Type B pancreatic cell (in vitro differentiated cells): ENCODE data around the gene UBE2G2. TPM values are rescaled to one million over a fixed set of nuclear protein-coding genes. Genes with fewer than 3 reads are reported as not detected.

ENCODE experiments used
- DNase-seq: peaks from one replicate; pipeline ENCODE4 v3.0.0; 2021; ENCODE audit warnings: mixed read lengths; ENCODE audit not compliant: unreplicated experiment; ENCODE audit errors: extremely low spot score
- H3K27ac Mint-ChIP-seq: 2 replicates; pipeline ENCODE4 v1.8.0; 2021; ENCODE audit warnings: mild to moderate bottlenecking, mixed read lengths
- H3K27me3 Mint-ChIP-seq: 2 replicates; pipeline ENCODE4 v1.8.0; 2021; ENCODE audit warnings: mixed read lengths
- H3K36me3 Mint-ChIP-seq: 2 replicates; pipeline ENCODE4 v1.8.0; 2021; ENCODE audit warnings: mixed read lengths
- H3K4me1 Mint-ChIP-seq: one replicate; pipeline ENCODE4 v1.8.0; 2021; ENCODE audit warnings: mixed read lengths; ENCODE audit not compliant: unreplicated experiment
- H3K4me3 Mint-ChIP-seq: 2 replicates; pipeline ENCODE4 v1.8.0; 2021; ENCODE audit warnings: mild to moderate bottlenecking, mixed read lengths
- H3K9me3 Mint-ChIP-seq: 2 replicates; pipeline ENCODE4 v1.8.0; 2021; ENCODE audit warnings: mixed read lengths
- CTCF ChIP-seq: fragments of 200-600 bp; sonication (generic); conservative IDR thresholded peaks from 2 replicates; pipeline ENCODE4 v1.5.0; 2021; ENCODE audit warnings: antibody characterized with exemption, mild to moderate bottlenecking
- total RNA-seq: library from RNA; stranded (reverse); gene quantifications from 2 replicates; pipeline ENCODE4 v1.2.1, GENCODE V29; 2021; ENCODE audit warnings: low replicate concordance

UBE2G2 gene
- total RNA-seq, 1 donor from 2014 or later, result 92.4 TPM

- Mint-ChIP-seq H3K27ac (no peak overlapping the region), H3K9me3 (no peaks in the 10 kb centered on the region), H3K4me3 (no peak overlapping the region), H3K36me3 (no peaks in the 10 kb centered on the region), H3K27me3 (peaks cover 2% of the 10 kb centered on the region), H3K4me1 (peaks cover 6% of the 10 kb centered on the region)
- DNase-seq, result peak; percentile 53
- no peak for TF ChIP-seq CTCF
Observed at GRCh38 chr21:44760376-44760775, 41.2 kb downstream of the UBE2G2 start.

DNA sequence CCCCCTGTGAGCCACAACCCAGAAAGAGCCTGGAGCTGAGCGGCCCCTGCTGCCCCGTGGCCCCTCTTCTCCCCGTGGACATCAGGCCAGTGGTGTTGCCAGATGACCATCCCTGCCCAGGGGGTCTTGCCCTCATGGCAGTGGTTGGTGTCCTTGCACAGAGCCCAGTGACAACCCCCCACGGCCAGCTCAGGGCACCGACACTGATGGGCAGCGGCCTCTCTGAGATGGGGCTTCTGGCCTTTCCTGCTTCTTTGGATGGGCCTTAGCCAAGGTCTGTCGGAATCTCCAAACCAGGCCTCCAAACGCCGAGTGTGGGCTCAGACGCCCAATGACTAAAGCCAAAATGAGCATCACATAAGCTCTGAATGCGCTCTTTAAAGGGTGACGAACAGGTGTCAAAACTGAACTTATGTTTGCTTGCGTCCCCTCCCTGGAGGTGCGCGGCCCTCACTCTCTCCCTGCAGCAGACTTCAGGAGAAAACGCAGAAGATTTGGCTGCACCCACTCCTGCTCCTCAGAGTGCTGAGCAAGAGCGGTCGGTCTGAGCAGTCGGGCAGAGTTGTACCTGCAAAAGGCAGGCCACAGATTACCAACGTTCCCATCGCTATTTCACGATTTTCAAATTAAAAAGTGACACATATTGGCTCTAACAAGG is 41.9 kb downstream of the UBE2G2 start:
- DNase-seq, result peak; percentile 55
- Mint-ChIP-seq H3K27ac (no peak overlapping the region), H3K4me1 (peaks cover 4% of the 10 kb centered on the region), H3K36me3 (no peaks in the 10 kb centered on the region), H3K9me3 (no peaks in the 10 kb centered on the region), H3K27me3 (no peaks in the 10 kb centered on the region), H3K4me3 (no peak overlapping the region)
- TF ChIP-seq CTCF, result no peak

DNA sequence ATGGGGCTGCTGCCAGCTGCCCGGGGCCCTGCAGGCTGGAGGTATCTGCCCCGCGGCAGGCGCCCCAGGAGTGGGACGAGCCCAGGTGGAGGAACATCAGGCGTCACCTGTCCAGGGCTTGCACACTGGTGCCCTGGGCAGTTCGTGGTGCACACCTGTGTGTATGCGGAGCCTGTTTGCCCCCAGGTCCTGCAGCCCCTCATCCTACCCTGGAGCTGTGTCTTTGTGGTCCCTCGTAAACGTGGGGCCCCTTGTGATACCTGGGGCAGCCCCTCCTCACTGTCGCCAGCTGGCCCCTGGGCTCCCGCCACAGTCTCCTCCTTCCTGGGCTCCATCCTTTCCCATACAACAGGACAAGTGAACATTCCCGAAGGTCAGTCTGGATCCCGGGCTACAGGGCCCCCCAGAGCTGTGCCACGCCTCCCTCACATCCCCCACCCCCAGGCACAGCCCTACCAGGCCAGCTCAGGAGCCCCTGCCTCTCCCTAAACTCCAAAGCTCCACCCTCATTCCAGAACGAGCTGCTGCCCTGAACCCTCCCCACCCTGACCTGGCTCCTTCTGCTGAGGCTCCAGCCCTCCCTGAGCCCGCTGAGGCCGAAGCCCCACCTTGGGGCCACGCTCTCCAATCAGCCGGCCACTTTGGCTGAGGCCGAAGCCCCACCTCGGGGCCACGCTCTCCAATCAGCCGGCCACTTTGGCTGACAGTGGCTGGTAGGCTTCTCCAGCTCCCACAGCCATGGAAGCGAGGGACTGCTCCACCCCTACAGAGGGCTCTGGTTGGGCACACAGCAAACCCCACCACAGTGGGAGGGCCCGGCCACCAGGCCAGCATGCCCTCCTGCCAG is 42.6 kb downstream of the UBE2G2 start:
- no peak overlapping the region for H3K4me3 Mint-ChIP-seq
- peak; percentile 58 for DNase-seq
- H3K36me3 Mint-ChIP-seq, result no peaks in the 10 kb centered on the region

DNA sequence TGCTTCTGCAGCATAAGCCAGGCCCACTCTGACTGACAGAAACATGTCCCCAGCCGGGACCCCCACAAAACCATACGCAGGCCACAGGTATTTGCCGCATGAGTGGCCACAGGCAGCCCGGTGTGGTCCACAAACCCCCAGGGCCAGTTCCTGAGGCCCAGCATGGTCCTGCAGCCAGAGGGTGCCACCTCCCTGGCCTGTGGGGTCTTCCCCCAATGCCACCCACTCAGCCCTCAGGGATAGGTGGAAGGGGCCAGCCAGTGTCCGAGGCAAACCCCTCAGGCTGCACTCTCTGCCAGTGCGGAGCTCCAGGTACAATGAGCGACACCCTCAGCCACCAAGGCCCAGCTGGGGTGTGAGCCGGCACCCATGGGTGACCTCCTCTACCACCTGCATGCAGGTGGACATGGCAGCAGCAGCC is 43.5 kb downstream of the UBE2G2 start:
- Mint-ChIP-seq H3K9me3 (no peaks in the 10 kb centered on the region), H3K36me3 (no peaks in the 10 kb centered on the region), H3K27ac (no peak overlapping the region), H3K4me1 (peaks cover 4% of the 10 kb centered on the region), H3K27me3 (no peaks in the 10 kb centered on the region), H3K4me3 (no peak overlapping the region)
- no peak for TF ChIP-seq CTCF
- DNase-seq, result peak; percentile 47

More for the DNA sequence above, 42.6 kb downstream of the UBE2G2 start:
- TF ChIP-seq CTCF, result no peak
- Mint-ChIP-seq H3K27ac (no peak overlapping the region), H3K9me3 (no peaks in the 10 kb centered on the region), H3K4me1 (peaks cover 4% of the 10 kb centered on the region), H3K27me3 (no peaks in the 10 kb centered on the region)

DNA sequence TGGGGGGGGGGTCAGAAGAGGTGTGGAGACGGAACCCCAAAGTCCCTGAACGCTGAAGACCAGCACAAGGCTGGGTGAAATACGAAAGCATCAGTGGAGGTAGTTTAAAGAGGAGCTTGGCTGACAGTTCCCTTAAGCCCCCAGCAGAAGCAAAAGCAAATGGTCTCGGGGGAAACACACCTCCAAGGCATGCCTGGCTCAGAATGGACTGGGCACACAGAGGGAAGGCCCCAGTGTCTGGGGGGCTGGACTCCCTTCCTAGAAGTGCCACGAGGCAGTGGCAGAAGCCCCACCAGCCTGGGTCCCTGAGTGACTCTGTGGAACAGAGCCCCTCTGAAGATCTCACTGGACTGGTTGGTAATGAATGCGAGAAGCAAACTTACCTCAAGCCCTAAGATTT is 43.9 kb downstream of the UBE2G2 start:
- DNase-seq, result peak; percentile 60
- H3K27me3 Mint-ChIP-seq, result no peaks in the 10 kb centered on the region
- peaks cover 4% of the 10 kb centered on the region for H3K4me1 Mint-ChIP-seq
- H3K27ac Mint-ChIP-seq, result no peak overlapping the region
- no peaks in the 10 kb centered on the region for H3K36me3 Mint-ChIP-seq
- no peaks in the 10 kb centered on the region for H3K9me3 Mint-ChIP-seq
- no peak overlapping the region for H3K4me3 Mint-ChIP-seq
- no peak for TF ChIP-seq CTCF
